NCI-H226 (cell line): ENCODE measurements around the gene PLEKHM3.

Source experiments
- DNase-seq: peaks from one replicate; pipeline ENCODE4 v3.0.0-alpha.2; 2015

The PLEKHM3 gene, protein sequence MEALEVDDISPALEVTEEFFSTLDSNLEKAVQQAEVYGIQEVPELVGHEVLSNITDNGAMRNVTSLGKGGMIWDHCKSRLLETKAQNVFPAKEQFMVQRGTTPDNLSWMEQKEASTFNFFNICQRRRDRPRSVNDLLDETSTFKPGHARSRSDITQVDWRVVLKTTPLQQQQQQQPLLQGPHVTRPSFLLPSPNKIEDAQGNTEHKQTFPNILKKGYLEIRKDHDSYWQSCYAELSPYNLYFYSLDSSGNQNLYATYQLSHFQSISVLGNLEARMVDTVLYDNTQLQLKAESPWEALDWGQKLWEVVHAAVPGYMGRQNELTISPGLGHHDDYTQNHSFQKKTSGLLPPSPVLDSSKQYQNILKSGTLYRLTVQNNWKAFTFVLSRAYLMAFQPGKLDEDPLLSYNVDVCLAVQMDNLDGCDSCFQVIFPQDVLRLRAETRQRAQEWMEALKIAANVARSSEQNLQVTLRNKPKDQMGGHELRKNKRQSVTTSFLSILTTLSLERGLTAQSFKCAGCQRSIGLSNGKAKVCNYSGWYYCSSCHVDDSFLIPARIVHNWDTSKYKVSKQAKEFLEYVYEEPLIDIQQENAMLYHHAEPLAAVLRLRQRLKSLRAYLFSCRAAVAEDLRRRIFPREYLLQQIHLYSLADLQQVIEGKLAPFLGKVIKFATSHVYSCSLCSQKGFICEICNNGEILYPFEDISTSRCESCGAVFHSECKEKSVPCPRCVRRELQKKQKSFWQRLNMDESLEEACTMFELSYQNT

DNA sequence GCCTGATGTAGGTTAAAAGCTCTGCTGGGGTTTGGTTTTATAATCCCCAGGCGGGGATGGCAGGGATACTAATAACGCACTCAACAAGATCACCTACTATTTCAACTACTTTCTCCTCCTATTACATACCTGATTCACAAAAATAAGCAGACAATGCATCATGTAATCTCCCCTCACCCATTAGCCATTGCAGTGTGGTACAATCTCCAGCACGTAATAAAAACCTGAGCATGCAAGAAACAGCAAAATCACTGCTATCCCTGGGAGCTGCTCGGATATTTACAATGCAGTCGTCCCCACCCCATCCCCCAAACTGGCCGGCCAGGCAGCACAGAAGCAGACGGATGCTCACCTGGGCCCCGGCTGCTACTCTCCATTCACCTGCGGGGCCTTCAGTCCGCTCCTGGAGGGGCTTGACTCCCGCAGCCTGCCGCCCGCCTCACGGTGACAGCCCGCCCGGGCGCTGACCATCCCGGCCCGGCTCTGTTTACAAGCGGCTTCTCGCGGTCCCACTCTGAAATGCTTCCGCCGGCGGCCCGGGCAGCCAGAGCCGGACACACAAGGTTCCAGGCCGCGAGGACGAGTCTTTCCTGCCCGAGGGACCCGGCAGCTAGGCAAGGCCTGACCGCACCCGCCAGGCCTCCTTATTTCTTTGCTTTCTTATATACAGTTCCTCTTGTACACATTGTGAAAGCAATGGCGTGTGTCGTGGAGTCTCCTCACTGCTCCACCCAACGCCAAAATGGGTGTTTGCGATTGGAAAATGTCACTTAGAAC lies at the start of gene PLEKHM3:
Gene PLEKHM3 (minus strand): TSS at position 491 of the 777 bp plus-strand sequence. CDS start 23,888 bp downstream, outside the sequence.
- peak; percentile 50 for DNase-seq

DNA sequence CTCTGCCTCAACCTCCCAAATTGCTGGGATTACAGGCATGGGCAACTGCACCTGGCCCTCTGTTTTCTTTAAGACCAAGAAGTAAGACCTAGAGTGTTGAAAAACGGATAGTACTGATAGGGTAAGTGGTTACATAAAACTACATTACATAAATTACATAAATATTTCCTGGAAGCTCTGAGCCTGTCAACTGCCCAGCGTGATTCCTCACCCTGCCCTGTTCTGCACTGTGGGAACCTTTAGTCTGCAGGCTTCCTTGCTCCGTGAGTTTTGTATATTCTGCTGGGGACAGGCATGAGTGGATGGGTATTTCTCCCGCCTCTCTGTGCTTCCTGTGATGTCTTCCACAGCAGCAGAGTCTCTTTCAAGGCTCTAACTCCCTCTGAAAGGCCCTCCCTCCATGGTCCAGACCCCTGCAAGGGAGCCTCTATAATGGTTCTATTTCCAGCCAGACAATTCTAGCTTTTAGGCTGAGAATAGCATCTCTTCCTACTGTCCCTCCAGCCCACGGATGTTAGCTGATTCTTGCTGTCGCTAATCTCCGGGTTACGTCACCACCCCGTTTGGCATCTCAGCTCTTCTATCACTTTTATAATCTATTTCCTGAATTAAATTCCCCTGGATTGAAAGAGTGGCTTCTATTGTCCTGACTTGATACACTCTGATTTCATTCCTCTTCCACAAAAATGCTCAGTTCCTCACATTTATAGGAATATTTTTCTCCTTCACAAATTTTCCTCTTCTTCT lies 49.5 kb upstream of the PLEKHM3 start:
- no peak for DNase-seq

DNA sequence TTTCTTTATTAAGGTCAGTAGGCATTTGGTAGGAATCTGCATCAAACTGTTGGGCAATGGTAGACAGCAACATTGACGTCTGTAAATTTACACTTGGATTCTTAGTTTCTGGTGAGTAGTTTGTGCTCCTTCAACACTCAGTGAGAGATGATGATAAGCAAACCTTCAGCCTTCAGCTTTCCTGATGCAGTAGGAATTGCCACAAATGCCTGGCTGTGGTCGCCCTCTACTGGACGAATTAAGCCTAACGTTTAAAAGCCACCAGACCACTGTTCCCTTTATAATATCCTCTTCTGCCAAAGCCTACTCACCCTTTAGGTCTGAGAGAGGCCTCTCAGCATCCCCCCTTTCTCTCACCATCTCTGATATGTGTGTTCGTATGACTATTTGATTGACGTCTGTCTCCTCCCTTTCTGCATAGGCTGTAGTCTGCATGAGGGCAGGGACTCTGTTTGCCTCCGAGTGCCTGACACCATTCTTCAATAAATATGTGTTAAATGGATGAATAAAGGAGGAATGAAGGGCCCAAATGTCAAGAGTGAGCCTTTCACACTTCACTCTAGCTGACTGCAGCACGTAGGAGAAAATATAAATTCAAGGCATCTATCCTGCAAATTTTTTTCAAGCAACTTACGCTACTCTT lies 47.0 kb upstream of the PLEKHM3 start:
- peak; percentile 14 for DNase-seq

DNA sequence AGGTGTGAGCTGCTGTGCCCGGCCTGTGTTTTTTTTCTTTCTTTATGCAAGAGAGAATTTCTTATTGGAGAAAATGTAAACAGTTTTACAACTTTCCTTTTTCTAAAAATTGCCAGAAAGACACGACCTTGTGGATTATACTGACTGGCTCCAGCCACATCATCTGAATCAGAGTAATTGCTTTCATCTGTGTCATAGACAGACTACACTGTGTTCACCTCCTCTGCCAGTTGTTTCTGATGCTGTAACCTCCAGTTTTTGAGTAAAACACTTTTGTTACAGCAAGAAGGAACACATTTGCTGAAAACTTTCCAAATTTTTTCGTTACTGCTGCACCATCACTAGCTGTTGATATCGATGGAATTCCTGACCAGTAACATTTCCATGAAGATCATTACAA lies 43.9 kb upstream of the PLEKHM3 start:
- no peak for DNase-seq

DNA sequence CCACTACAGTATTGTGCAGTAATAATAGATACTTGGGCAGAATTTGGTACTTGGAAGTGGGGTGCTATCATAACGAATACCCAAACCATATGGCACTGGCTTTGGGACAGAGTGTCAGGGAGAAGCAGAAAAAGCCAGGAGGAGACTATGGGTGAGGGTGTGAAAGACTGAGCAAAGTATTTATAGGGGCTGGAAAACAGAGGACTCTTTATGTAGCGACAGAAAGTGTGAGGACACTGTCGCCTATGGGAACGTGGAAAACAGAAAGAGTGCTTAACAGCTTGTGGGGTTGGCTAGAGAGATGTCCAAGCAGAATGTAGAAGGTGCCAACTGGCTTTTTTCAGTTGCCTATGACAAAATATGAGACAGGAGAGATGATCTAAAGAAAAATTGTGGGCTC lies 40.7 kb upstream of the PLEKHM3 start:
- no peak for DNase-seq

DNA sequence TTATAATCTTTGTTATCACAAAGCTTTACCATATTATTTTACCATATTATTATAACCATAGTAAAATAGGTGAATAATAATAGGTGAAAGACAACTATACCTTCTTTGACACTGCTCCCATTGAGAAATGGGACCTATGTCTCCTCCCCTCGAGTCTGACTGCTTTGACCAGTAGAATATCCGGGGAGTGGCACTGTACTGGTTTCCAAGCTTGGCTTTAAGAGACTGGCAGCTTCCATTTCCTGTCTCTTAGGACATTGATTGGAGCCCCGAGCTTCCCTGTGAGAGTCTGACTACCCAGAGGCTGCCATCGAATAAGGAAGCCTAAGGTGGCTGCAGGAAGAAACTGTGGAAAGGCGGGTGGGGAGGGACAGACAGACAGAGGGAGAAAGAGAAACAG lies 40.1 kb upstream of the PLEKHM3 start:
- no peak for DNase-seq

DNA sequence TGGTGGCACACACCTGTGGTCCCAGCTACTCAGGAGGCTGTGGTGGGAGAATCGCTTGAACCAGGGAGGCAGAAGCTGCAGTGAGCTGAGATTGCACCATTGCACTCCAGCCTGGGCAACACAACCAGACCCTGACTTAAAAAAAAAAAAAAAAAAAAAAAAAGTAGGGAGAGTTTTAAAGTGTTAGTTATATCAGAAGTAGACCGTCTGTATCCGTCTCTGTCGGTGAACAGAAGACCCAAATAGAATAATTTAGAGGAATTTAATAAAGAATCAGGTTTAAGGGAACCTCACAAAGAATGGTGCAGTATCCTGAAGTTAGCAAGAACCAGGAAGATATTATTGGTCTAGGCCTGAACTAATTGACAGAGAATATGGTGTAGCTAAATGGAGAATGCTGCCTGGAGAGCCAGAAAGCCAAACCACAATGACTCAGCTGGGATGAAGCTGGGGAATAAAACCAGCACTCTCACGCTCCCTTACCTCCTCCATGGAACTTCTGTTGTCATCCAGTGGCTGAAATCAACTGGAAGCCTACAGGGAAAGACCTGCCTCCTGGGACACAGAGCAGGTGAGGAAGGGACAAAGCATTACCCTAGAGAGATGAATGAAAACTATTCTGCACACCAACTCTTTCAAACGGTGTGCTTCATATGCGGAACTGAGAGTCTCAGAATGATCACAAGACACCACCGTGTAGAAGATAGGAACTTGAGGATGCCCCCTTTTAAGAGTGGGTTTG lies 39.1 kb upstream of the PLEKHM3 start:
- DNase-seq, result peak; percentile 73

DNA sequence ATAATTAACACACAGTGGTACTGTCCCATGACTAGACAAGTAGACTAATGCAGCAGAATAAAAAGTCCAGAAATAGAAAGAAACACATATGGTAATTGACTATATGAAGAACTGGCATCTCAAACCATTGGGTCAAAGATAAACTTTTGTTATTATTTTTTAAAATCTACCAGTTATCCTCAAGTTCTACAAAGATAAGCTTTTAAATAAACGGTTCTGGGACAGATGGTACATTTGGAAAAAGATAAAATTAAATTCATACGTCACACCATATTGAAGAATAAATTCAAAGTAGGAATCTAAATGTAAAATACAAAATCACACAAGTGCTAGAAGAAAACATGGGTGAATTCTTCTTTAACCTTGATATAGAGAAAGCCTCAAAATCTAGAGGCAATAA lies 37.6 kb upstream of the PLEKHM3 start:
- no peak for DNase-seq

DNA sequence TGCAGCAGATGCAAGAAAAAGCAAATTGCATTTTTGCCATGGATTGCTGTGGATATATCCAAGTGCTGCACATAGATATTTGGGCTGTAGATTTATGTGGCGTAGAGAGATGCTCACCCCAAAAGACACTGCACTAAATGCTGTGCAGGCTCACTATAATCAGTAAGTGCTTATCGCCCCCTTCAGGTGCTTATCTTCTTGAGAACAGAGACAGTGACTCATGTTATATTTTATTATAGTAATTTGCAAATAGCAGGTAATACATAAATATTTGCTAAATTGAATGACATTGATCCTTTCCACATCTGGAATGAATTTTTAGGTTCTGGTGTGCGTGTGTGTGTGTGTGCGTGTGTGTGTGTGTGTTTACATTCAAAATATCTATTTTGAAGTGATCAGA lies 36.8 kb upstream of the PLEKHM3 start:
- no peak for DNase-seq

DNA sequence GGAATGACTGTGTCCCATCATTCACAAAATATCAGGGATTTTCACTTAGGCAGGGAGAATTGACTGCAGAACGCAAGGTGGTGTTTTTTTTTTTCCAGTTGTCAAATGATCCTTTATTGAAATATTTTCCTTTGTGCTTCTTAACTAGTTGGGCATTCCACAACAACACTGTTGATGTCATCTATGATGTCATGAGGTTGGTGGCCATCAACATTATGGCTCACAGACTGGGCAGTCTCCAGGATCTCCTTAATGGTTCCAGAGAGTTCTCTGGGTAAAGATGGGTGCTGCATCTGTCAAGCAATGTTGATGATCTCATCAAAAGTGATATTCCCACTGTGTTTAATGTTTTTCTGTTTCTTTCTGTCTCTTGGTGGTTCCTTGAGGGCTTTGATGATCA lies 31.8 kb upstream of the PLEKHM3 start:
- no peak for DNase-seq

DNA sequence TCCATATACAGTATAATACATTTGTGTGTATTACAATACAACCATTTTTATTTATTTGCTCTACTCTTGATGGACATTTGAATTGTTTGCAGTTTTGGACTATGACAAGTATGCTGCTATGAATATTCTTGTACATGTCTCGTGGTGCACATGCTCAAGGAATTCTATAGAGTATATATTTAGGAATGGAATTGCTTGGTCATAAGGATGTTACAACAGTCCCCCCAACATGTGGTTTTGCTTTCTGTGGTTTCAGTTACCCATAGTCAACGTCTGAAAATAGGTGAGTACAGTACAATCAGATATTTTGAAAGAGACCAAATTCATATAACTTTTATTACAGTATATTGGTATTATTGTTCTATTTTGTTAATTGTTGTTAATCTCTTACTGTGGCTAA lies 24.1 kb upstream of the PLEKHM3 start:
- DNase-seq, result no peak

DNA sequence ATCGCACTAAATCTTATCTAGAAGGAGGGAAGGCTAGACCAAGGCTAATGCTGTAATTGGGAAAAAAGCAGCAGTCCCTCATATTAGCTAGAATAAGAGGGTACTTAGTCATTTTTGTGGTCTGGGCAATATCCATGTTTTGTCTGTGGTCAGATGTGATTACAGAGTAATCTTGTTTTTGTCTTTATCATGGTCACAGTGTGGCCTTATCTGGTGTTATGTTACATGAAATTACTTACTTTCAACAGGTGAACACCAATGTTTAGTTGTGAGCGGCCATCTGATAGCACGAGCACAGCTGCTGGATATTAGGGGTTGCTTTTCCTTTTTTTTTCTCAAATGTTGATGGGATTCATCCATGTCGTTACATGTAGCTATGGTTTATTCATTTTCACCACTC lies 23.7 kb upstream of the PLEKHM3 start:
- DNase-seq, result no peak

DNA sequence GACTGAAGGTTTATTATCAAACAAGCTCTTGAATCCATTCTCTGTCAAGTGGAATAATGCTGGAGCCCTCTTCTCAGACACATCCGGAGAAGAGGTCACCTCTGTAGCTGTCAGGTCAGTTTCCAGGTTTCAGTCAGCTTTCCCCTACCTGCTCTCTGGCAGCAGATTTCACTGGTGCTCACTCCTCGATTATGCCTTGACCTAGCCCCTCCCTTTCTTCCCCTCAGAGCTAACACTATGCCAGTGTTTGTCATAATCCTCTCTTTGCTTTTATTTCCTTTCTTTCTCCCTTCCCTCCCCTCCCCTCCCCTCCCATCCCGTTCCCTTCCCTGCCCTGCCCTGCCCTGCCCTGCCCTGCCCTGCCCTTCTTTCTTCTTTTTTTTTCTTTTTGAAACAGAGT lies 22.5 kb upstream of the PLEKHM3 start:
- DNase-seq, result no peak

DNA sequence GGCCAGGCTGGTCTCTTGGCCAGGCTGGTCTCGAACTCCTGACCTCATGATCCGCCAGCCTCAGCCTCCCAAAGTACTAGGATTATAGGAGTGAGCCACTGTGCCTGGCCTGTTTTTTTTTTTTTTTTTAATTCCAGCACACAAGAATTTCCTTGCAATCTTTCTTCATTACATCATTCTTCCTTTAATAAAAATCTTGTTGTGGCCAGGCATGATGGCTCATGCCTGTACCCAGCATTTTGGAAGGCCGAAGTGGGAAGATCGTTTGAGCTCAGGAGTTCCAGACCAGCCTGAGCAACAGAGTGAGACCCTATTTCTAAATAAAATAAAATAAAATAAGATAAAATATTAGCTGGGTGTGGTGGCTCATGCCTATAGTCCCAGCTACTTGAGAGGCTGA lies 21.4 kb upstream of the PLEKHM3 start:
- no peak for DNase-seq

DNA sequence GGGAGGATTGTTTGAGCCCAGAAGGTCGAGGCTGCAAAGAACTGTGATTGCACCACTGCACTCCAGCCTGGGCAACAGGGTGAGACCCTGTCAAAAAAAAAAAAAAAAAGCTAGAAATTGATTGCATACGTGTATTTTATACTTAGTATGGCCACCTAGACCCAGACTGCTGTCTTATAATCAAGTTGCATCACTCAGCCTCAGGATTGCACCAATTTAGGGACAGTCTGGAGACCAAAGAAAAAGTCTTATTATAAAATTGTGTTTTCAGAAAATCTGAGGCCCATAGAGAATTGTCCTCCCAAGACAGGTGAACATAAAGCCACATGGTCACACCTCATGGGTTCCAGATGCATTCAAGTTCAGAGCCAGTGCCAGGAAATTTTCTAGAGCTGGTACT lies 17.1 kb upstream of the PLEKHM3 start:
- no peak for DNase-seq

DNA sequence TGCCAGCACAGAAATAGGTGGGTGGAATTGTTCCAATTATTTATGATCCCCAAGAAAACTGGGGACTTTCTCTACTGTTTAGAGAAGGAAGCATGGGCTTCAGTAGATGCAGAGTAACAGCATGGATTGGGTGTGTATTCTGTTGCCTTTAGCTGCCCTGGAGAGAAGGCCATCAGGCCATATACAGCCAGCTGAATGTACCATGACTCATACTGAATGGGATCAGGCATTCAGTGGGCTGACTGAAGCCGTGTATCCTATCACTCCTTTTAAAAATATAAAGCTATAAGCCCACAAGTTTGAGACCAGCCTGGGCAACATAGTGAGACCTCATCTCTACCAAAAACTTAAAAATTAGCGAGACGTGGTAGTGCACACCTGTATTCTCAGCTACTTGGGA lies 16.7 kb upstream of the PLEKHM3 start:
- DNase-seq, result no peak

DNA sequence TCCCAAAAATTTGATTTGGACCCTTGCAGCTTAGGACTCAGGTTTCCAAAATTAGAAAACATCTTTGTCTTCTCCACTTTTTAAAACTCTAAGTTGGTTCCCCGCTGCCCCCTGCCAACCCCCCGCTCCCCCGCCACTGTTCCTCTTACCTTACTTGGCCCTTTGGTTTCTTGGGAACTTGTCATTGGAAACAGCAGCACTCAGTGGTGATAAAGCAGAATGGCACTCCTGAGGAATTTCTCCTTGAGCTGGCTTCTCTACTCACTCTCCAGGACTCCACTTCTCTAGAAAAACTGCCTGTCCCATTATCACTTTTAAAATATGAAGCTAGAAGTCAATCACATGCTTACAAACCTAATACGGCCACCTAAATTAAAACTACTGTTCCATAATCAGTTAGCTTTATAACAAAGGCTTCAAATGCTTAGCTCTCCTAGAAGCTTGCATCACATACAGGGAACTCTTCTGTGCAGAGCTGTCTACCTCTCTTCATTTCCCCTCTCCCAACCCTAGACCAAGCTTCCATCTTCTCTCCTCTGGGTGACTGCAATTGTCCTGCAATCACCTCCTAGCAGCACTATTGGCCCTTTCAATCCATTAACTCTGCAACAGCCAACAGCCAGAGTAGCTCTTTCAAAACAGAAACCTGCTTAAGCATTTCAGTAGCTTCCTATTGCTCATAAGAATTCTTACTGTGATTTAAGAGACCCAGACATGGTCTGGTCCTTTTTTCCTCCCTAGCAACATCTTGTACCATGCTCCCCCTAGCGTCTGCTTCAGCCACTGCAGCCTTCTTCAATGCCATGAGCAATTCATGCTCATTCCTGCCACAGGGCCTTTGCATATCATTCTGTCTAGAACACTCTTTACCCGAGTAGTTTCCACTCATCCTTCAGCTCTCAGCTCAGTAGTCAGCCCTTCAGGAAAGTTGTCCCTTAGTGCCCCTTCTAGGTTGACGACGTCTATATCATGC lies 15.2 kb upstream of the PLEKHM3 start:
- DNase-seq, result no peak

DNA sequence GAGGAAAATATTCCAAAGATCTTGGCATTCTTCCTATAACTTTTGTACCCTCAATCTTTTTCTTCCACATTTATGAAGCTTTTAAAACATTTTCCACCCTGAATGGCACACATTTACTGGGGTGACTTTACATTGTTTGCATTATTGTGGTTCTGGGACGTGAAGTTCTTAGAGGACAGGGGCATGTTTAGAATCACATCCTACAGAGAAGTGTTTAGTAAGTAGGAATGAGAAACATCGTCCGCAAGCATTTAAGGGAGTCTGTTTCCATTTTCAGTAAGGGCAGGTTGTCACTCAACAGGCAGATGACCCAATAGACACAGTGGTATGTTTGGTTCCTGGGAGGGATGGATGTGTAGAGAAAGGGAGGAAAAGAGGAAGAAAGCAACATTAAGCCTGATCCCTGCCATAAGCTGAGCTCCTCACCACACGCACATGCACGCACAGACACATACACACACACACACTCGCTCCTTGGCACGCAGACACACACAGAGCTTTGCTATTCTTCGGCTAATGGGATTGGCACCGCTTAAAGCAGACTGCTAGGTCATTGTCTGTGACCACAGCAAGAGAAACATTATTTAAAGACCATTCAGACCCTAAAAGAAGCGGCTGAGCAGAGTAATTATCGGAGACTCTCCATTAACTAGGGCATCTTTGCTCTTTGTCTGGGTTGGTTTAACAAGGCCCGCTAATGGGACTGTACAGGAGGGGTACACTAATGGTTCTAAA lies 14.2 kb upstream of the PLEKHM3 start:
- DNase-seq, result no peak
